Measurements from ENCODE around the gene ALX3. TPM values are rescaled to one million over a fixed set of nuclear protein-coding genes. Genes with fewer than 3 reads are reported as not detected.
A peak's percentile ranks its signal among the peaks of the same experiment; 100 is the strongest.

ALX3 gene
- total RNA-seq, 1 donor from 2014 or later: not detected

DNA sequence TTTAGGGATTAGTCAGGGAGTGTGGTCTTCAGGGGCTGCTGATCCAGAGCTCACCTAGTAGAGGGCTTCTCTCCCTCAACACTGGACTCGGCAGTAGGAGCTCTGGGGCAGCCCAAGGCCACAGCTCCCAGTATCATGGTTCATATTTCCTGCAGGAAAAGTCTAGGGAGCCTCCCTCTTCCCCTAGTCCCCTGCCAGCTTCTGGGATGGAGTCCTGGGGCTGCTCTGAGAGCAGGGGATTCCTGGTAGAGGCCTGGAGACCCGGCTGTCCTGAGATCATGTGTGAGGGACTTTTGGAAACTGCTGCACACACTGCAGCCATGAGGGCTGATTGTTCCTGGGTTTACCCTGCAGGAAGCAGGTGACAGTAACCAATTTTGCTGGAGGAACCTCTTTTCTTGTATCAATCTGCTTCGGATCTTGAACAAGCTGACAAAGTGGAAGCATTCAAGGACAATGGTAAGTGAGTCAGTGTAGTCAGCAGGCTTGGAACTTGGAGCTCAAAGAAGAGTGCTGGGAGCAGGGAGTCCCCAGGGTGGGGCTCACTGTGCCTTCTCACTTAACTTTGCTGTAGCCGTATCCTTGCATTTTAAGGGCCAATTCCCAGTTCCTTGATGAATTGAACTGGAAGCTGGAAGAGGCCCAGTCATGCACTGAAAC, 19.7 kb downstream of the ALX3 start:
- Histone ChIP-seq H3K36me3 (ENCODE audit: control insufficient read depth, insufficient read depth, low read length) (peaks cover 46% of the 10 kb centered on the region), H3K27me3 (ENCODE audit: control insufficient read depth, insufficient read depth, low read length) (no peaks in the 10 kb centered on the region), H3K4me3 (ENCODE audit: low read depth, low read length) (no peak overlapping the region)
- DNase-seq (ENCODE audit: low read depth): no peak
- FAIRE-seq: no peak
- TF ChIP-seq, protein P1, sequence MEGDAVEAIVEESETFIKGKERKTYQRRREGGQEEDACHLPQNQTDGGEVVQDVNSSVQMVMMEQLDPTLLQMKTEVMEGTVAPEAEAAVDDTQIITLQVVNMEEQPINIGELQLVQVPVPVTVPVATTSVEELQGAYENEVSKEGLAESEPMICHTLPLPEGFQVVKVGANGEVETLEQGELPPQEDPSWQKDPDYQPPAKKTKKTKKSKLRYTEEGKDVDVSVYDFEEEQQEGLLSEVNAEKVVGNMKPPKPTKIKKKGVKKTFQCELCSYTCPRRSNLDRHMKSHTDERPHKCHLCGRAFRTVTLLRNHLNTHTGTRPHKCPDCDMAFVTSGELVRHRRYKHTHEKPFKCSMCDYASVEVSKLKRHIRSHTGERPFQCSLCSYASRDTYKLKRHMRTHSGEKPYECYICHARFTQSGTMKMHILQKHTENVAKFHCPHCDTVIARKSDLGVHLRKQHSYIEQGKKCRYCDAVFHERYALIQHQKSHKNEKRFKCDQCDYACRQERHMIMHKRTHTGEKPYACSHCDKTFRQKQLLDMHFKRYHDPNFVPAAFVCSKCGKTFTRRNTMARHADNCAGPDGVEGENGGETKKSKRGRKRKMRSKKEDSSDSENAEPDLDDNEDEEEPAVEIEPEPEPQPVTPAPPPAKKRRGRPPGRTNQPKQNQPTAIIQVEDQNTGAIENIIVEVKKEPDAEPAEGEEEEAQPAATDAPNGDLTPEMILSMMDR (IDR thresholded peaks at IDR 0.05; ENCODE audit: insufficient read depth, low read length, severe bottlenecking): no peak

DNA sequence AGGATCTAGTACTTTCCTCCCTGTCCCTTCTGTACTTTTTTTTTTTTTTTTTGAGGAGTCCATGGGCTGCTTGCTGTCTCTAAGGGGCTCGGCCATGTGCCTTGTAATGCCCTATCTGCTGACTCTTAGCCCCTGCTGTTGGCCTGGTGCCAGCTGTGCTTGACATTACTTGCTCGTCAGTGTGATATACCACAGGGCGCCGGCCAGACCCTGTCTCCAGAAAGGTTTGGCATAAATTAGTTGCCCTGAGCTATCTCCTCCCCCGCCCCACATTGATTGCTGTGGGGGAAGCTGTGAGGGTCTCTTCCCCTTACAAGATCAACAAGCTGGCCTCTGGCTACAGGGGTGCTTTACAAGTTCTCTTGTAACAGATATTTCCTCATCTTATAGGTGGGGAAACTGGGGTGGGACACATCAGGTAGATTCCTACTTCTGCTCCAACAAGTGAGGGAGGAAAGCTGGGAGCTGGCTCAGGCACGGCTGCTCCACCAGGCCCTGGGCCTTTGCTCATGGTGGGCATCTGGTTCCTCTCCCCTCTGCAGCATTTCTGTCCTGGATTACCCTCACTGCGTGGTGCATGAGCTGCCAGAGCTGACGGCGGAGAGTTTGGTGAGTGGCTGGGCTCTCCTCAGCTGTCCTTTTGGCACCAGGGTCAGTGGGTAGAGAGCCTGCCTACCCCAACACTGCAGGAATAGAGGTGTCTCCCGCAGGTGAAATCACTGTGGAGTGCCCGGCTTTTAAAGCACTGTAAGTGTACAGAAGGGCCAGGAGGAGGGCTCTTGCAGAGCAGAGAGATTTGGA, 20.5 kb downstream of the ALX3 start:
- TF ChIP-seq, protein P1 (IDR thresholded peaks at IDR 0.05; ENCODE audit: insufficient read depth, low read length, severe bottlenecking): no peak
- DNase-seq (ENCODE audit: low read depth): no peak

DNA sequence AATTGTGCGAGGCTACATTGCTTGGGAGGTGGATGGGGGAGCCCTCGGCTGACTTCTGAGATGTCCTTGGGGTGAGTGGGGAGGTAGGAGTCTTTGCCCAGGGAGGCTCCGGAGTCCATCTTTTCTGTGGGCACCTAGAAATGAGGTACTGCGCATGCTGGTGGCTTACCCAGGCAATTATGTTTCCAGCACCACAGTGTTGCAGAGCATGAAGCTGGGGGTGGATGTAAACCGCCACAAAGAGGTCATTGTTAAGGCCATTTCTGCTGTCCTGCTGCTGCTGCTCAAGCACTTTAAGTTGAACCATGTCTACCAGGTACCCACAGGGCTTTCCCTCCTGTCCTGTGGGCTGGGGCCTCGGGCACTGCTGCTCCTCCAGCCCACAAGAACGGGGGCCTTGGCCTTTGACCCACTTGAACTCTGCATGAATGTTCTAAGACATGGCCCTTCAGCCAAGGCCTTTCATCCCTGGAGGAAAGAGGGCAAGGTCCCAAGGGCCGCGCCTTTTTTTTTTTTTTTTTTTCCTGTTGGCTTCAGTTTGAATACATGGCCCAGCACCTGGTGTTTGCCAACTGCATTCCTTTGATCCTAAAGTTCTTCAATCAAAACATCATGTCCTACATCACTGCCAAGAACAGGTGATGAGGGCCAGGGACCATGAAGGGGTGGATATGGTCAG, 21.4 kb downstream of the ALX3 start:
- no peak overlapping the region for H3K4me3 ChIP-seq (ENCODE audit: low read depth, low read length)
- no peak for DNase-seq (ENCODE audit: low read depth)
- no peak for FAIRE-seq
- peaks cover 47% of the 10 kb centered on the region for H3K36me3 ChIP-seq (ENCODE audit: control insufficient read depth, insufficient read depth, low read length)
- H3K27me3 ChIP-seq (ENCODE audit: control insufficient read depth, insufficient read depth, low read length): no peaks in the 10 kb centered on the region
- TF ChIP-seq, protein P1 (IDR thresholded peaks at IDR 0.05; ENCODE audit: insufficient read depth, low read length, severe bottlenecking): no peak

More for the DNA sequence above, 20.5 kb downstream of the ALX3 start:
- H3K27me3 ChIP-seq (ENCODE audit: control insufficient read depth, insufficient read depth, low read length): no peaks in the 10 kb centered on the region
- peaks cover 47% of the 10 kb centered on the region for H3K36me3 ChIP-seq (ENCODE audit: control insufficient read depth, insufficient read depth, low read length)
- FAIRE-seq: no peak
- H3K4me3 ChIP-seq (ENCODE audit: low read depth, low read length): no peak overlapping the region

DNA sequence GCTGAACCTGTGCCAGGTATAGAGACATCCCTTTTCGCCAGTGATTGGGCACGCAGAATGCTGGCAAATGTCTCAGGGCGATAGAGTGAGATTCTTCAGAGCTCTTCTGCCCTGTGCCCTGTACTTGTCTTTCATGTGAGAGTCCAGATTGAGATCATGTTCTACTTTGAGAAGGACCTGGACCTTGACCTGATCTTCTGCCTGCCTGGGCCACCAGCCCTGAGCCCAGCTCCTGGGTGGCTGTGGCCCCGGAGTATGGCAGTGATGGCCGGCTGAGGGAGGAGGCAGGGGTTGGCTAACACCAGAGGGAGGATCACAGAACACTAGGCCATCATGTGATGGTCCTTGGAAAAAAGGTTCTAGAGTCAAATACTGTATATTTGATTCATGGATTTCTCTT, 22.2 kb downstream of the ALX3 start:
- H3K27me3 ChIP-seq (ENCODE audit: control insufficient read depth, insufficient read depth, low read length): no peaks in the 10 kb centered on the region
- no peak overlapping the region for H3K4me3 ChIP-seq (ENCODE audit: low read depth, low read length)
- H3K36me3 ChIP-seq (ENCODE audit: control insufficient read depth, insufficient read depth, low read length): peaks cover 48% of the 10 kb centered on the region
- TF ChIP-seq, protein P1 (IDR thresholded peaks at IDR 0.05; ENCODE audit: insufficient read depth, low read length, severe bottlenecking): no peak
- FAIRE-seq: no peak
- DNase-seq (ENCODE audit: low read depth): no peak

DNA sequence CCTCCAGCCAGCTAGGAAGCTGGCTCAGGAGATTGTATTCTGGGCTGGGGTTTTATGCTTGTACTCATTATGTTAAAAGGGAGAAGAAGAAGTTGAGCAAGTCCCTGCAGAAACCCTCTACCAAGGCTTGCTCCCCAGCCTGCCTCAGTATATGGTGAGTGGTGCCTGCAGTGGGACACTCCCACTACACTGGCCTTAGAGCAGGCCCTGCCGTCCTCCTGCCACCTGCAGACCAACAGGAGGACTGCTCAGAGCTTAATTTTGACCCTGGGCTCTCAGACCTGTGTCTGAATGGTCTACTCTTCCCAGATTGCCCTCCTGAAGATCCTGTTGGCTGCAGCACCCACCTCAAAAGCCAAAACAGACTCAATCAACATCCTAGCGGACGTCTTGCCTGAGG, 23.0 kb downstream of the ALX3 start:
- no peak for FAIRE-seq
- Histone ChIP-seq H3K27me3 (ENCODE audit: control insufficient read depth, insufficient read depth, low read length) (no peaks in the 10 kb centered on the region), H3K4me3 (ENCODE audit: low read depth, low read length) (no peak overlapping the region), H3K36me3 (ENCODE audit: control insufficient read depth, insufficient read depth, low read length) (peaks cover 51% of the 10 kb centered on the region)
- no peak for DNase-seq (ENCODE audit: low read depth)
- TF ChIP-seq, protein P1 (IDR thresholded peaks at IDR 0.05; ENCODE audit: insufficient read depth, low read length, severe bottlenecking): peak; percentile 9
